SK-N-SH treated with all-trans-retinoic acid at 6 μM for 48 hours (cell line): ENCODE data around the gene AP3S1.

Source experiments
- ARNTL ChIP-seq: fragments of 450-650 bp; formaldehyde crosslinking; IDR thresholded peaks from 2 replicates; pipeline ENCODE4 v1.5.0; 2020; ENCODE audit warnings: low read depth, mild to moderate bottlenecking, moderate library complexity, borderline replicate concordance
- CSDC2 ChIP-seq: fragments of 250-450 bp; sonication (Bioruptor Pico); IDR thresholded peaks from 2 replicates; pipeline ENCODE4 v1.5.0; 2020; ENCODE audit warnings: mild to moderate bottlenecking, moderate library complexity
- GLIS3 ChIP-seq: fragments of 250-450 bp; sonication (Bioruptor Pico); IDR thresholded peaks from 2 replicates; pipeline ENCODE4 v1.5.0; 2020; ENCODE audit warnings: mild to moderate bottlenecking, moderate library complexity
- ISL1 ChIP-seq: fragments of 250-450 bp; sonication (Bioruptor Pico); IDR thresholded peaks from 2 replicates; pipeline ENCODE4 v2.1.2; 2022; ENCODE audit warnings: mild to moderate bottlenecking, moderate library complexity
- PATZ1 ChIP-seq: fragments of 250-450 bp; sonication (Bioruptor Pico); IDR thresholded peaks from 2 replicates; pipeline ENCODE4 v1.8.0; 2020; ENCODE audit warnings: mild to moderate bottlenecking, moderate library complexity, borderline replicate concordance
- RARB ChIP-seq: fragments of 250-450 bp; sonication (Bioruptor Pico); IDR thresholded peaks from 2 replicates; pipeline ENCODE4 v1.8.0; 2021; ENCODE audit warnings: mild to moderate bottlenecking, moderate library complexity
- TCF4 ChIP-seq: fragments of 250-450 bp; sonication (Bioruptor Pico); IDR thresholded peaks from 2 replicates; pipeline ENCODE4 v1.8.0; 2021; ENCODE audit warnings: mild to moderate bottlenecking, moderate library complexity, borderline replicate concordance
- TSHZ2 ChIP-seq: fragments of 250-450 bp; sonication (Bioruptor Pico); IDR thresholded peaks from 2 replicates; pipeline ENCODE4 v1.5.0; 2020; ENCODE audit warnings: mild to moderate bottlenecking, moderate library complexity
- ZC3H10 ChIP-seq: fragments of 250-450 bp; sonication (Bioruptor Pico); IDR thresholded peaks from 2 replicates; pipeline ENCODE4 v1.5.1; 2021; ENCODE audit warnings: mild to moderate bottlenecking, moderate library complexity
- ZFP30 ChIP-seq: fragments of 450-650 bp; formaldehyde crosslinking; IDR thresholded peaks from 2 replicates; pipeline ENCODE4 v1.5.0; 2022; ENCODE audit warnings: mild to moderate bottlenecking, moderate library complexity
- ZNF565 ChIP-seq: fragments of 450-650 bp; formaldehyde crosslinking; conservative IDR thresholded peaks from 2 replicates; pipeline ENCODE4 v1.5.0; 2020; ENCODE audit warnings: low read depth, mild to moderate bottlenecking, moderate library complexity
- ZNF70 ChIP-seq: fragments of 450-650 bp; formaldehyde crosslinking; IDR thresholded peaks from 2 replicates; pipeline ENCODE4 v1.5.0; 2020; ENCODE audit warnings: mild to moderate bottlenecking, moderate library complexity
- TF ChIP-seq, protein P1 (sequence below): fragments of 250-450 bp; sonication (Bioruptor Pico); IDR thresholded peaks from 2 replicates; pipeline ENCODE4 v1.5.1; 2021; ENCODE audit warnings: mild to moderate bottlenecking, moderate library complexity

- TF ChIP-seq ZNF70 (CRISPR knock-in tag) (no peak), RARB (no peak), ZC3H10 (CRISPR knock-in tag) (no peak), PATZ1 (CRISPR knock-in tag) (no peak), CSDC2 (no peak), ARNTL (CRISPR knock-in tag) (no peak), ZFP30 (CRISPR knock-in tag) (no peak), TSHZ2 (no peak), TCF4 (CRISPR knock-in tag) (no peak), ZNF565 (CRISPR knock-in tag) (no peak), GLIS3 (no peak), ISL1 (CRISPR knock-in tag) (no peak)
- TF ChIP-seq, protein P1, sequence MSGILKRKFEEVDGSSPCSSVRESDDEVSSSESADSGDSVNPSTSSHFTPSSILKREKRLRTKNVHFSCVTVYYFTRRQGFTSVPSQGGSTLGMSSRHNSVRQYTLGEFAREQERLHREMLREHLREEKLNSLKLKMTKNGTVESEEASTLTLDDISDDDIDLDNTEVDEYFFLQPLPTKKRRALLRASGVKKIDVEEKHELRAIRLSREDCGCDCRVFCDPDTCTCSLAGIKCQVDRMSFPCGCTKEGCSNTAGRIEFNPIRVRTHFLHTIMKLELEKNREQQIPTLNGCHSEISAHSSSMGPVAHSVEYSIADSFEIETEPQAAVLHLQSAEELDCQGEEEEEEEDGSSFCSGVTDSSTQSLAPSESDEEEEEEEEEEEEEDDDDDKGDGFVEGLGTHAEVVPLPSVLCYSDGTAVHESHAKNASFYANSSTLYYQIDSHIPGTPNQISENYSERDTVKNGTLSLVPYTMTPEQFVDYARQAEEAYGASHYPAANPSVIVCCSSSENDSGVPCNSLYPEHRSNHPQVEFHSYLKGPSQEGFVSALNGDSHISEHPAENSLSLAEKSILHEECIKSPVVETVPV (CRISPR knock-in tag): no peak
Observed at GRCh38 chr5:115930630-115931337, 89.0 kb downstream of the AP3S1 start.
